ENCODE measurements around the gene ZBTB2.

GRCh38 chr6:151384151-151384550, 7.2 kb downstream of the ZBTB2 start:
- TF ChIP-seq, protein P1, sequence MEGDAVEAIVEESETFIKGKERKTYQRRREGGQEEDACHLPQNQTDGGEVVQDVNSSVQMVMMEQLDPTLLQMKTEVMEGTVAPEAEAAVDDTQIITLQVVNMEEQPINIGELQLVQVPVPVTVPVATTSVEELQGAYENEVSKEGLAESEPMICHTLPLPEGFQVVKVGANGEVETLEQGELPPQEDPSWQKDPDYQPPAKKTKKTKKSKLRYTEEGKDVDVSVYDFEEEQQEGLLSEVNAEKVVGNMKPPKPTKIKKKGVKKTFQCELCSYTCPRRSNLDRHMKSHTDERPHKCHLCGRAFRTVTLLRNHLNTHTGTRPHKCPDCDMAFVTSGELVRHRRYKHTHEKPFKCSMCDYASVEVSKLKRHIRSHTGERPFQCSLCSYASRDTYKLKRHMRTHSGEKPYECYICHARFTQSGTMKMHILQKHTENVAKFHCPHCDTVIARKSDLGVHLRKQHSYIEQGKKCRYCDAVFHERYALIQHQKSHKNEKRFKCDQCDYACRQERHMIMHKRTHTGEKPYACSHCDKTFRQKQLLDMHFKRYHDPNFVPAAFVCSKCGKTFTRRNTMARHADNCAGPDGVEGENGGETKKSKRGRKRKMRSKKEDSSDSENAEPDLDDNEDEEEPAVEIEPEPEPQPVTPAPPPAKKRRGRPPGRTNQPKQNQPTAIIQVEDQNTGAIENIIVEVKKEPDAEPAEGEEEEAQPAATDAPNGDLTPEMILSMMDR (IDR thresholded peaks at IDR 0.05; ENCODE audit: borderline replicate concordance, extremely low read depth, low read length, poor library complexity, severe bottlenecking): no peak
- no peak for TF ChIP-seq EZH2 (IDR thresholded peaks at IDR 0.05; ENCODE audit: borderline replicate concordance, low read depth, low read length, severe bottlenecking)
